Esophagus muscularis mucosa (tissue), 4 donors: ENCODE measurements around the gene UVRAG. TPM values are rescaled to one million over a fixed set of nuclear protein-coding genes. Genes with fewer than 3 reads are reported as not detected.

Experiments used
- DNase-seq: peaks from one replicate; pipeline ENCODE4 v3.0.0-alpha.2; 2017; ENCODE audit errors: extremely low spot score
- H3K27ac ChIP-seq, 4 donors: fragments of 200-600 bp; sonication (generic); replicated peaks in 1 of 4; 1 replicate in 3 of 4; 2 replicates in 1 of 4; pipeline ENCODE4 v1.5.1; 2016 to 2019; ENCODE audit warnings: mild to moderate bottlenecking in 1 of 4
- H3K27me3 ChIP-seq, 4 donors: fragments of 200-600 bp; sonication (generic); one replicate each; pipeline versions ENCODE4 v1.5.1 to v1.6.0; 2016 to 2019
- H3K36me3 ChIP-seq, 4 donors: fragments of 200-600 bp; sonication (generic); one replicate each; pipeline ENCODE4 v1.5.1; 2016 to 2019
- H3K4me1 ChIP-seq, 4 donors: fragments of 200-600 bp; sonication (generic); one replicate each; pipeline ENCODE4 v1.5.1; 2016 to 2019
- H3K4me3 ChIP-seq, 4 donors: fragments of 200-600 bp; sonication (generic); 1 replicate in 2 of 4; 2 replicates in 2 of 4; pipeline ENCODE4 v1.5.1; 2016 to 2019; ENCODE audit warnings: mild to moderate bottlenecking in 4 of 4, moderate library complexity in 1 of 4
- H3K9me3 ChIP-seq, 4 donors: fragments of 200-600 bp; sonication (generic); 1 replicate in 3 of 4; 2 replicates in 1 of 4; pipeline ENCODE4 v1.5.1; 2016 to 2019
- CTCF ChIP-seq, 3 experiments: fragments of 200-600 bp in 2 of 3; fragments of 450-650 bp in 1 of 3; sonication (generic) in 2 of 3; IDR thresholded peaks; one replicate each; pipeline ENCODE4 v1.5.1; 2017 to 2019; ENCODE audit warnings: antibody characterized with exemption in 3 of 3, mild to moderate bottlenecking in 2 of 3, moderate library complexity in 1 of 3
- EP300 ChIP-seq: sonication (generic); formaldehyde crosslinking; IDR thresholded peaks from one replicate; pipeline ENCODE4 v1.6.1; 2017; ENCODE audit warnings: antibody characterized with exemption
- POLR2A ChIP-seq: fragments of 450-650 bp; IDR thresholded peaks from one replicate; pipeline ENCODE4 v1.6.1; 2017; ENCODE audit warnings: antibody characterized with exemption, moderate library complexity, mild to moderate bottlenecking, low read depth
- POLR2AphosphoS5 ChIP-seq, 2 donors: sonication (generic); formaldehyde crosslinking; IDR thresholded peaks; one replicate each; pipeline ENCODE4 v1.6.1; 2017; ENCODE audit warnings: antibody characterized with exemption in 2 of 2
- WGBS: methylation state at CpG from one replicate; pipeline ENCODE4 v1.1.5; 2018; 5-methylcytosine and 5-hydroxymethylcytosine counted together
- intact Hi-C: fragments of 100-400 bp; cut with DNase I; formaldehyde crosslinking; loops from one replicate; pipeline ENCODE4 v1.15.1; 2023
- total RNA-seq, 4 donors: library from RNA; depleted of rRNA; stranded (reverse); fragments of >200 nt; gene quantifications; one replicate each; pipeline versions ENCODE4 v1.1.0 to v1.2.1, GENCODE V29; 2016

The UVRAG gene
- total RNA-seq, 4 donors from 2014 or later = 30.6 to 37.4 (median 34.7) TPM

GRCh38 chr11:76025068-76025467, 210.1 kb downstream of the UVRAG start:
- H3K36me3 ChIP-seq = peaks cover 0 to 8% (median 5%) of the 10 kb centered on the region in 4 donors
- no peaks in the 10 kb centered on the region for H3K27me3 ChIP-seq
- intact Hi-C loops = no loop called here
- H3K27ac ChIP-seq = peak overlapping the region in 1 of 4 donors; percentile 18
- peaks cover 0 to 28% (median 18%) of the 10 kb centered on the region in 4 donors for H3K4me1 ChIP-seq
- no peaks in the 10 kb centered on the region for H3K9me3 ChIP-seq
- no peak overlapping the region for H3K4me3 ChIP-seq
- WGBS = 43% methylated on average over 1 of the region's 1 CpG
- no peak for DNase-seq
- TF ChIP-seq POLR2AphosphoS5 (IDR thresholded peaks at IDR 0.05) = no peak
- TF ChIP-seq EP300 = no peak
- no peak for TF ChIP-seq POLR2A
- no peak for TF ChIP-seq CTCF (IDR thresholded peaks at IDR 0.05)

- 97% methylated on average over 3 of the region's 3 CpGs for WGBS
- no peaks in the 10 kb centered on the region for H3K9me3 ChIP-seq
- intact Hi-C loops = no loop called here
Measured at GRCh38 chr11:76025817-76026216, 210.8 kb downstream of the UVRAG start.

GRCh38 chr11:76026281-76026680, 211.3 kb downstream of the UVRAG start:
- Histone ChIP-seq H3K4me3 (no peak overlapping the region), H3K27ac (no peak overlapping the region), H3K36me3 (no peaks in the 10 kb centered on the region), H3K4me1 (peaks cover 0 to 31% (median 19%) of the 10 kb centered on the region in 4 donors), H3K9me3 (no peaks in the 10 kb centered on the region), H3K27me3 (no peaks in the 10 kb centered on the region)
- no peak for DNase-seq
- TF ChIP-seq EP300 (no peak), POLR2A (no peak), CTCF (IDR thresholded peaks at IDR 0.05) (no peak), POLR2AphosphoS5 (IDR thresholded peaks at IDR 0.05) (no peak)
- intact Hi-C loops = no loop called here

More at GRCh38 chr11:76025817-76026216, 210.8 kb downstream of the UVRAG start:
- Histone ChIP-seq H3K36me3 (peaks cover 0 to 2% (median 2%) of the 10 kb centered on the region in 4 donors), H3K4me3 (no peak overlapping the region), H3K27me3 (no peaks in the 10 kb centered on the region), H3K4me1 (peaks cover 0 to 28% (median 18%) of the 10 kb centered on the region in 4 donors), H3K27ac (no peak overlapping the region)
- TF ChIP-seq CTCF (IDR thresholded peaks at IDR 0.05) (no peak), POLR2A (no peak), EP300 (no peak), POLR2AphosphoS5 (IDR thresholded peaks at IDR 0.05) (no peak)
- no peak for DNase-seq

GRCh38 chr11:76026862-76027261, 211.9 kb downstream of the UVRAG start:
- Histone ChIP-seq H3K27ac (no peak overlapping the region), H3K9me3 (no peaks in the 10 kb centered on the region), H3K4me1 (peaks cover 0 to 32% (median 20%) of the 10 kb centered on the region in 4 donors), H3K4me3 (no peak overlapping the region), H3K36me3 (no peaks in the 10 kb centered on the region), H3K27me3 (no peaks in the 10 kb centered on the region)
- DNase-seq = no peak
- no peak for TF ChIP-seq POLR2A
- TF ChIP-seq EP300 = no peak
- no peak for TF ChIP-seq POLR2AphosphoS5 (IDR thresholded peaks at IDR 0.05)
- no peak for TF ChIP-seq CTCF (IDR thresholded peaks at IDR 0.05)
- WGBS = 95% methylated on average over 1 of the region's 1 CpG
- intact Hi-C loops = no loop called here

- Histone ChIP-seq H3K4me3 (no peak overlapping the region), H3K27me3 (no peaks in the 10 kb centered on the region), H3K27ac (no peak overlapping the region), H3K4me1 (peaks cover 0 to 10% (median 2%) of the 10 kb centered on the region in 4 donors), H3K36me3 (no peaks in the 10 kb centered on the region), H3K9me3 (no peaks in the 10 kb centered on the region)
- TF ChIP-seq POLR2A = no peak
- no peak for TF ChIP-seq EP300
- no peak for TF ChIP-seq POLR2AphosphoS5 (IDR thresholded peaks at IDR 0.05)
- TF ChIP-seq CTCF (IDR thresholded peaks at IDR 0.05) = no peak
- 94% methylated on average over 5 of the region's 5 CpGs for WGBS
- intact Hi-C loops = no loop called here
- DNase-seq = no peak
Measured at GRCh38 chr11:76030286-76030685, 215.3 kb downstream of the UVRAG start.
